ENCODE measurements around the gene CCDC91. TPM values are rescaled to one million over a fixed set of nuclear protein-coding genes. Genes with fewer than 3 reads are reported as not detected.

The CCDC91 gene
- total and polyA plus RNA-seq, 2 of the 4 experiments (the other 2 are of a cell fraction): 8.6 to 14.7 TPM

DNA sequence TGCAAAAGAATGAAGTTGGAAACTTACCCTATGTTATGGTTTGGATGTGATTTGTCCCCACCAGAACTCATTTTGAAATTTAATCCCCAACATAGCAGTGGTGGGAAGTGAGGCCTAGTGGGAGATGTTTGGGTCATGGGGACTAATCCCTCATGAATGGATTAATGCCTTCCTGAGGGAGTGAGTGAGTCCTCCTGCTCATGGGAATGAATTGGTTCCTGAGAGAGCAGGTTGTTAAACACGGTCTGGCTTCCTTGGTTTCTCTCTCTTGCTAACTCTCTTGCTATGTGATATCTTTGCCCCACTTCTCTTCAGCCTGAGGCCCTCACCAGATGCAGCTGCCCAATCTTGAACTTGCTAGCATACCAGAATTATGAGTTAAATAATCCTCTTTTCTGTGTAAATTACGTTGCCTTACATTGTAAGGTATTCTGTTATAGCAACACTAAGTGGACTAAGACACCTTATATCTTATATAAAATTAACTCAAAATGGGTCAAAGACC lies 22.2 kb upstream of the CCDC91 start:
- TF ChIP-seq ELK1 (IDR thresholded peaks at IDR 0.05; ENCODE audit: borderline replicate concordance, low read depth, low read length) (no peak), SMC3 (IDR thresholded peaks at IDR 0.05; ENCODE audit: low read depth, low read length) (no peak), RFX5 (IDR thresholded peaks at IDR 0.05; ENCODE audit: low read depth, low read length) (no peak), MAFK (IDR thresholded peaks at IDR 0.05; ENCODE audit: low read depth, low read length) (no peak), MXI1 (IDR thresholded peaks at IDR 0.05; ENCODE audit: borderline replicate concordance, low read depth, low read length) (no peak), FOS (IDR thresholded peaks at IDR 0.05; ENCODE audit: low read depth, low read length) (no peak), RCOR1 (IDR thresholded peaks at IDR 0.05; ENCODE audit: insufficient replicate concordance, low read length) (no peak), NFE2L2 (IDR thresholded peaks at IDR 0.05; ENCODE audit: low read depth, low read length) (no peak), CEBPB (IDR thresholded peaks at IDR 0.05; ENCODE audit: low read depth, low read length) (no peak), CHD1 (IDR thresholded peaks at IDR 0.05; ENCODE audit: low read depth, low read length) (no peak), CTCF (conservative IDR thresholded peaks at IDR 0.05; ENCODE audit: low read depth, low read length) (no peak), POLR2A (IDR thresholded peaks at IDR 0.05; ENCODE audit: low read depth, low read length) (no peak), RAD21 (IDR thresholded peaks at IDR 0.05; ENCODE audit: low read length) (no peak), BHLHE40 (IDR thresholded peaks at IDR 0.05; ENCODE audit: low read depth, low read length) (no peak), MAZ (IDR thresholded peaks at IDR 0.05; ENCODE audit: borderline replicate concordance, low read depth, low read length) (no peak)
- TF ChIP-seq, protein P1, sequence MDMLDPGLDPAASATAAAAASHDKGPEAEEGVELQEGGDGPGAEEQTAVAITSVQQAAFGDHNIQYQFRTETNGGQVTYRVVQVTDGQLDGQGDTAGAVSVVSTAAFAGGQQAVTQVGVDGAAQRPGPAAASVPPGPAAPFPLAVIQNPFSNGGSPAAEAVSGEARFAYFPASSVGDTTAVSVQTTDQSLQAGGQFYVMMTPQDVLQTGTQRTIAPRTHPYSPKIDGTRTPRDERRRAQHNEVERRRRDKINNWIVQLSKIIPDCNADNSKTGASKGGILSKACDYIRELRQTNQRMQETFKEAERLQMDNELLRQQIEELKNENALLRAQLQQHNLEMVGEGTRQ (IDR thresholded peaks at IDR 0.05; ENCODE audit: low read depth, low read length): no peak
- Histone ChIP-seq H2BK5ac (ENCODE audit: low read depth, low read length, poor library complexity, severe bottlenecking) (no peak overlapping the region), H3K36me3 (ENCODE audit: control insufficient read depth, insufficient read depth, low read length) (no peaks in the 10 kb centered on the region), H4K8ac (ENCODE audit: low read depth in 2 of 2, low read length in 2 of 2) (no peak overlapping the region), H3K4me2 (ENCODE audit: low read depth, low read length) (no peak overlapping the region), H4K91ac (ENCODE audit: insufficient read depth, low read depth, low read length) (no peak overlapping the region), H3K56ac (ENCODE audit: extremely low read depth, insufficient read depth, low read length) (no peak overlapping the region), H3K14ac (replicated peaks; ENCODE audit: low read depth, low read length) (no peak overlapping the region), H3K79me1 (ENCODE audit: low read depth in 1 of 2, low read length in 2 of 2) (no peaks in the 10 kb centered on the region), H3K9me3 (ENCODE audit: control insufficient read depth, insufficient read depth, low read length) (no peaks in the 10 kb centered on the region), H2AK9ac (replicated peaks; ENCODE audit: low read depth, low read length, poor library complexity) (no peak overlapping the region), H3K9ac (ENCODE audit: low read depth, low read length) (no peak overlapping the region), H2BK120ac (ENCODE audit: low read depth, low read length) (no peak overlapping the region), H2BK20ac (ENCODE audit: low read depth, low read length) (no peak overlapping the region), H3K9me1 (ENCODE audit: insufficient read depth, low read length) (no peaks in the 10 kb centered on the region), H3K4ac (ENCODE audit: low read depth, low read length) (no peak overlapping the region), H2AK5ac (ENCODE audit: low read depth, low read length) (no peak overlapping the region), H4K20me1 (ENCODE audit: insufficient read depth, low read length) (no peaks in the 10 kb centered on the region), H3K4me3 (ENCODE audit: insufficient read depth, low read depth, low read length) (no peak overlapping the region), H3K18ac (ENCODE audit: low read depth, low read length) (no peak overlapping the region), H4K5ac (ENCODE audit: low read depth, low read length) (no peak overlapping the region), H3K4me1 (ENCODE audit: control insufficient read depth, insufficient read depth, low read length) (no peaks in the 10 kb centered on the region), H3K23ac (ENCODE audit: low read depth, low read length) (no peak overlapping the region), H3K27ac (ENCODE audit: insufficient read depth, low read length) (no peak overlapping the region), H2BK15ac (ENCODE audit: low read depth, low read length) (no peak overlapping the region), H2AFZ (replicated peaks; ENCODE audit: low read length, poor library complexity) (no peak overlapping the region), H3K27me3 (ENCODE audit: control insufficient read depth, insufficient read depth, low read length) (no peaks in the 10 kb centered on the region)
- BruUV-seq (replicated peaks): no TSS peak
- ChIA-PET CTCF (no interaction called here), POLR2A (ENCODE audit: unreplicated experiment) (no interaction called here)
- intact Hi-C loops (cut with micrococcal nuclease) (no loop called here), dilution Hi-C loops (cut with HindIII; ENCODE audit: low sequenced_read_pairs, unreplicated experiment) (no loop called here), in situ Hi-C loops (cut with MboI; ENCODE audit: low sequenced_read_pairs) (no loop called here)
- DNase-seq (no peak), ATAC-seq (ENCODE audit: low read depth) (no peak)
- no CpG with 5 or more reads among the region's 2 CpGs for WGBS, 2 experiments (ENCODE audit: extremely low coverage in 2 of 2, insufficient read length in 1 of 2)

Data from IMR-90 (cell line).